ENCODE data around the gene RABGAP1L. TPM values are rescaled to one million over a fixed set of nuclear protein-coding genes. Genes with fewer than 3 reads are reported as not detected.

Gene RABGAP1L
- total RNA-seq, 4 donors from 2014 or later: 39.3 to 101 (median 63.7) TPM

DNA sequence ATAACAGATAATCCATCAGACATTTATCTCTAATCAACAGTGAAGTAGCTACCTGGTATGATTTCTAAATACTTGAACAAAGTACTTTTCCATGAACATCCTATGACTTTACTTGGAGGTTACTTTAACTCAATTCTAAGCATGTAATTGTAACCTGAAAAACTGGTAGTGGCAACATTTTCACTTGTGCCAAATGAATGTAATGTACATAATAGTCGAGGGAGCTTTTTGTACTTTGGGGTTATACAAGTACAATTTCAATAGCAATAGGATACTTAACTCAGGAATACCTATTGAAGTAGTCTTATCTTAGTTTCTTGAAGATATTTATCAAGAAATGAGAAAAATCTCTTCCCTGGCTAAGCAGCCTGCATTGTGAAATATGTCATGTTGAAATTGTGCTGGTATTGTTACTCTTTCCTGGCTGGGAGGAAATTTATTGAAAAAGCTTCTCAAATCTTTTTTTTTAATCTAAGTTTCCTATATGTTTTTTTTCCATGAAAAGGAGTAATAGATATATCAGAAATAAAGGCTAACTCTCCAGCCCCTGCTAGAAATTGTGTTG lies 806.8 kb downstream of the RABGAP1L start:
- intact Hi-C loops (cut with DNase I): no loop called here
- WGBS: 32% methylated on average over 1 of the region's 1 CpG
- Histone ChIP-seq H3K4me3 (peak overlapping the region in 2 of 4 donors; percentile 6 to 31), H3K27ac (replicated peaks in 1 of 4) (peak overlapping the region; percentile 66 to 77 (median 74)), H3K4me1 (peaks cover 30 to 62% (median 43%) of the 10 kb centered on the region in 4 donors), H3K36me3 (peaks cover 0 to 9% (median 0%) of the 10 kb centered on the region in 4 donors), H3K27me3 (no peaks in the 10 kb centered on the region), H3K9me3 (no peaks in the 10 kb centered on the region)
- TF ChIP-seq POLR2A (IDR thresholded peaks at IDR 0.05; ENCODE audit: low read depth) (no peak), EP300 (IDR thresholded peaks at IDR 0.05) (no peak), POLR2AphosphoS5 (IDR thresholded peaks at IDR 0.05) (no peak)
- DNase-seq (ENCODE audit: extremely low spot score): no peak

DNA sequence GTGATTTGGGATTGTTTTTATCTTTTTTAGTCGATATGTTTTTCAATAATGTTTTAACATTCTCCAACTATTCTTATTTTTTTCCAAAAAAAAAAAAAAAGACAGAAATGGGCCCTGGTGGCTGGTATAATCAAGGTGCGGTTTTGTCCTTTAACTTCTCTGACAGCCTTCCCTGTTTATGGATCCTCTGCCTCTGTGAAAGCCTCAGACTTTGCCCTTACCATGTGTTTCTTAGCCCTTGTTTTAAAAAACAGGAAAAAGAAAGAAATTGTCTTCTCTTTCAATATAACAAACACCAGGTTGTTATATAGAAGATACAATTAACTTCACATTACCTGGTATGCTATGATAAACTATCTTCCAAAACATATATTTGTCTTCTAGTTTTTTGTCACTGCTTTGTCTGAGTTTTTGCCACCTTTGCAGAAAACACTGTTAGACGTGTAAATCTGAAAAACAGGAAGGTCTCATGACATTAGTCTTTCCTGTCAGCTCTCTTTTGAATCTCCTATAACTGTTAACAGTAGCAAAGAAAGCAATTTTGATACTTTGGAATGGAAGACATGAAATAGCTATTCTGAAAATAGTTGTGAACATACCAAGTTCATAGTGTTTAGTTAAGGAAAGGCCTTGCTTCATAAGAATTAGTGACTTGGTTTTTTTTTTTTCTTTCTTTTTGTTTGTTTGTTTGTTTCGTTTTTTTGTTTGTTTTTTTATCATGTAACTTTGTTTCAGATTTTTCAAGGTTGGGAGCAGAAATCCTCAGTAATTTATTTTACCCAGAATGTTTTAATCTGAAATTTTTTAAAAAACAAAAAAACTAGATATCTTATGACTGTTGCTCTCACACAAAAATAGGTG lies 808.8 kb downstream of the RABGAP1L start:
- WGBS: 66% methylated on average over 4 of the region's 4 CpGs
- H3K36me3 ChIP-seq: peaks cover 0 to 9% (median 0%) of the 10 kb centered on the region in 4 donors
- H3K27ac ChIP-seq (replicated peaks in 1 of 4): peak overlapping the region; percentile 2 to 73 (median 36)
- H3K4me3 ChIP-seq: no peak overlapping the region
- no peak for DNase-seq (ENCODE audit: extremely low spot score)
- TF ChIP-seq POLR2A (IDR thresholded peaks at IDR 0.05; ENCODE audit: low read depth) (no peak), EP300 (IDR thresholded peaks at IDR 0.05) (no peak), POLR2AphosphoS5 (IDR thresholded peaks at IDR 0.05) (no peak)
- TF ChIP-seq, protein P1, sequence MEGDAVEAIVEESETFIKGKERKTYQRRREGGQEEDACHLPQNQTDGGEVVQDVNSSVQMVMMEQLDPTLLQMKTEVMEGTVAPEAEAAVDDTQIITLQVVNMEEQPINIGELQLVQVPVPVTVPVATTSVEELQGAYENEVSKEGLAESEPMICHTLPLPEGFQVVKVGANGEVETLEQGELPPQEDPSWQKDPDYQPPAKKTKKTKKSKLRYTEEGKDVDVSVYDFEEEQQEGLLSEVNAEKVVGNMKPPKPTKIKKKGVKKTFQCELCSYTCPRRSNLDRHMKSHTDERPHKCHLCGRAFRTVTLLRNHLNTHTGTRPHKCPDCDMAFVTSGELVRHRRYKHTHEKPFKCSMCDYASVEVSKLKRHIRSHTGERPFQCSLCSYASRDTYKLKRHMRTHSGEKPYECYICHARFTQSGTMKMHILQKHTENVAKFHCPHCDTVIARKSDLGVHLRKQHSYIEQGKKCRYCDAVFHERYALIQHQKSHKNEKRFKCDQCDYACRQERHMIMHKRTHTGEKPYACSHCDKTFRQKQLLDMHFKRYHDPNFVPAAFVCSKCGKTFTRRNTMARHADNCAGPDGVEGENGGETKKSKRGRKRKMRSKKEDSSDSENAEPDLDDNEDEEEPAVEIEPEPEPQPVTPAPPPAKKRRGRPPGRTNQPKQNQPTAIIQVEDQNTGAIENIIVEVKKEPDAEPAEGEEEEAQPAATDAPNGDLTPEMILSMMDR (IDR thresholded peaks at IDR 0.05): no peak
- H3K4me1 ChIP-seq: peaks cover 30 to 58% (median 43%) of the 10 kb centered on the region in 4 donors
- intact Hi-C loops (cut with DNase I): no loop called here
- no peaks in the 10 kb centered on the region for H3K9me3 ChIP-seq
- H3K27me3 ChIP-seq: no peaks in the 10 kb centered on the region

DNA sequence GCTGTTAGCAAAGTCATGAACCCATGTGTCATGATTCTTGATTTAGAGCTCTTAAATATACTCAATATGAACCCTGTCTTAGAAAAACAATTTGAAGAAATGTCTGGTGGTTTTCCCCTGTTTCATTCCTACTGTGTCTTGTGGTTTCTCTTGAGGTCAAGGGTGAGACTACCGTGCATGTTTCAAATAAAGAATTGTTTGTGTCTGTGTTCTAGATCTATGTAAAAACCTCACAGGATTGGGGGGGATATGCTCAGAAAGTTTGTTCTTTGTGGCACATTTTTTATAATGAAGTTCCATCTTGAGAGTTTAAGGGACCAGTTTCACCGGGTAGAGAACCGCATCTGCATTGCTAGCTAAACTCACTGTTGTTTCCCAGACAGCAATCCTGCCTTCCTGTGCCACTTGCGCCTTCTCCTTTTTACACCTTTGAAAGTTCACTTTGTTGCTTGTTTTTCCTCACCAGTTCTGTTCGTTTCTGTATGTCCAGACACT lies 809.5 kb downstream of the RABGAP1L start:
- Histone ChIP-seq H3K27me3 (no peaks in the 10 kb centered on the region), H3K36me3 (peaks cover 0 to 9% (median 0%) of the 10 kb centered on the region in 4 donors), H3K9me3 (no peaks in the 10 kb centered on the region), H3K4me3 (no peak overlapping the region), H3K27ac (replicated peaks in 1 of 4) (no peak overlapping the region), H3K4me1 (peaks cover 27 to 51% (median 37%) of the 10 kb centered on the region in 4 donors)
- DNase-seq (ENCODE audit: extremely low spot score): no peak
- WGBS: 74% methylated on average over 5 of the region's 5 CpGs
- intact Hi-C loops (cut with DNase I): no loop called here
- no peak for TF ChIP-seq POLR2A (IDR thresholded peaks at IDR 0.05; ENCODE audit: low read depth)
- TF ChIP-seq EP300 (IDR thresholded peaks at IDR 0.05): no peak
- no peak for TF ChIP-seq POLR2AphosphoS5 (IDR thresholded peaks at IDR 0.05)
- TF ChIP-seq, protein P1 (IDR thresholded peaks at IDR 0.05): no peak

DNA sequence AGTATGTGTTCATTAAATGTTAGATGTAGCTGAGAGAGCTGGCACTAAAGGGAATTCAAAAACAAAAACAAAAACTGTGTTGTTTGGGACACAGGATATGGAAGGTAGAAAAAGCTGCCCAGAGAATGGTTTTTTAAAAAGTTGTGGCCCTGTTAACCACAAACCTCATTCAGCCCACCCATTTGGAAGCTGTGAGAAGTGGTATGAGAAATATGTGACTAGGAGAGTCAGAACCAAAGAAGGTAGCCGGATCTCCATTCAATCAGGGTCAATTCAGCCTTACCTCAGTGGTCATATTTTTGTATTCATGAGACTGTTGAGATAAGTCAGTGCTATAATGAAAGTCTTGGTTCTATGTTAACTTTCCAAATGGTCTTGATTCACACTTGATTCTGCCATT lies 810.7 kb downstream of the RABGAP1L start:
- Histone ChIP-seq H3K27me3 (no peaks in the 10 kb centered on the region), H3K9me3 (no peaks in the 10 kb centered on the region), H3K4me3 (no peak overlapping the region), H3K4me1 (peaks cover 16 to 46% (median 32%) of the 10 kb centered on the region in 4 donors), H3K36me3 (peaks cover 0 to 9% (median 0%) of the 10 kb centered on the region in 4 donors), H3K27ac (replicated peaks in 1 of 4) (no peak overlapping the region)
- TF ChIP-seq POLR2A (IDR thresholded peaks at IDR 0.05; ENCODE audit: low read depth) (no peak), EP300 (IDR thresholded peaks at IDR 0.05) (no peak), POLR2AphosphoS5 (IDR thresholded peaks at IDR 0.05) (no peak)
- TF ChIP-seq, protein P1 (IDR thresholded peaks at IDR 0.05): no peak
- no peak for DNase-seq (ENCODE audit: extremely low spot score)
- 88% methylated on average over 1 of the region's 1 CpG for WGBS
- intact Hi-C loops (cut with DNase I): no loop called here

DNA sequence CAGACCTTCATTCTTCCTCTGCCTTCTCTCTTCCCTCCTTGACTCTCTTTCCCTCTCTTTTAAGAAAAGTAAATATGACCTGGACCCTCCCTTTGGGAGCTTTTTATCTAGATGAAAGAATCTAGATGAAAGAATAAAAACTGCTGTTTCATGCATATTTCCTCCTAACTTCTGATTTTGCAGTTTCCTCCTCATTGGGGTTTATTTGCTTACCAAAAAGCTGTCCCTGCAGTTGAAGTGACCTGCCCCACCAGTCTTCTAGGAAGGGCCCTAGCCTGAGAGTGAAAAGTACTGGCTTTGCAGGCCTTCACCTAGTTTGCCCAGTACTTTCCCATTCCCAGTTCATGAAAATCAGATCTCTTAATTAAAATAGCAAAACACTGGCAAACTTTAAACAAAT lies 812.1 kb downstream of the RABGAP1L start:
- TF ChIP-seq POLR2AphosphoS5 (IDR thresholded peaks at IDR 0.05) (no peak), EP300 (IDR thresholded peaks at IDR 0.05) (no peak), POLR2A (IDR thresholded peaks at IDR 0.05; ENCODE audit: low read depth) (no peak)
- TF ChIP-seq, protein P1 (IDR thresholded peaks at IDR 0.05): no peak
- H3K9me3 ChIP-seq: no peaks in the 10 kb centered on the region
- H3K27ac ChIP-seq (replicated peaks in 1 of 4): no peak overlapping the region
- H3K4me1 ChIP-seq: peaks cover 1 to 46% (median 30%) of the 10 kb centered on the region in 4 donors
- intact Hi-C loops (cut with DNase I): no loop called here
- peaks cover 0 to 10% (median 0%) of the 10 kb centered on the region in 4 donors for H3K36me3 ChIP-seq
- no peaks in the 10 kb centered on the region for H3K27me3 ChIP-seq
- H3K4me3 ChIP-seq: no peak overlapping the region
- DNase-seq (ENCODE audit: extremely low spot score): no peak
